Caco-2 (cell line): ENCODE results near the gene UMOD. TPM values are rescaled to one million over a fixed set of nuclear protein-coding genes. Genes with fewer than 3 reads are reported as not detected.

Source experiments
- Bru-seq: library from RNA; stranded (reverse); fragments of 400-500 nt; gene quantifications from one replicate; lab custom pipeline; 2021; lab: Mats Ljungman, UMichigan
- BruChase-seq, 2 experiments: library from RNA; stranded (reverse); fragments of 400-500 nt; gene quantifications; one replicate each; lab custom pipeline; 2021; lab: Mats Ljungman, UMichigan
- BruUV-seq: library from RNA; stranded (reverse); fragments of 400-500 nt; replicated peaks from 2 replicates; lab custom pipeline; 2021; lab: Mats Ljungman, UMichigan
- CTCF ChIA-PET: fragments of 300-600 bp; sonication (Branson Sonifier 250); formaldehyde crosslinking; loops from one replicate; lab custom pipeline; 2022; ENCODE audit warnings: antibody characterized with exemption; lab: Charles Lee
- POLR2A ChIA-PET: fragments of 300-600 bp; sonication (Branson Sonifier 250); formaldehyde crosslinking; loops from one replicate; lab custom pipeline; 2022; ENCODE audit warnings: antibody characterized with exemption; lab: Charles Lee
- DNase-seq, 2 experiments: peaks; one replicate each; pipeline versions ENCODE4 v3.0.0 to v3.0.0-alpha.2; 2020 to 2022
- H3K27me3 ChIP-seq: replicated peaks from 2 replicates; pipeline ENCODE4 v1.6.0; 2011; ENCODE audit warnings: low read length; ENCODE audit not compliant: control insufficient read depth, insufficient read depth
- H3K36me3 ChIP-seq: 2 replicates; pipeline ENCODE4 v1.5.1; 2011; ENCODE audit warnings: low read length; ENCODE audit not compliant: control insufficient read depth, insufficient read depth
- H3K4me1 ChIP-seq: fragments of 250-450 bp; sonication (Bioruptor Pico); 2 replicates; pipeline ENCODE4 v1.5.1; 2020; ENCODE audit warnings: mild to moderate bottlenecking
- H3K4me3 ChIP-seq: 2 replicates; pipeline ENCODE4 v1.5.1; 2011; ENCODE audit warnings: low read depth, mild to moderate bottlenecking, control low read depth, low read length
- H3K9me3 ChIP-seq: fragments of 250-450 bp; sonication (Bioruptor Pico); 2 replicates; pipeline ENCODE4 v1.5.1; 2020; ENCODE audit warnings: mild to moderate bottlenecking, moderate library complexity
- H3K27ac Mint-ChIP-seq: one replicate; pipeline ENCODE4 v1.8.0; 2022; ENCODE audit warnings: mixed read lengths; ENCODE audit not compliant: unreplicated experiment
- H3K27me3 Mint-ChIP-seq: one replicate; pipeline ENCODE4 v1.8.0; 2022; ENCODE audit warnings: mixed read lengths; ENCODE audit not compliant: insufficient read depth, unreplicated experiment
- H3K36me3 Mint-ChIP-seq: one replicate; pipeline ENCODE4 v1.8.0; 2022; ENCODE audit warnings: mild to moderate bottlenecking, mixed read lengths; ENCODE audit not compliant: insufficient read depth, unreplicated experiment
- H3K4me1 Mint-ChIP-seq: one replicate; pipeline ENCODE4 v1.8.0; 2022; ENCODE audit warnings: low read depth, mixed read lengths; ENCODE audit not compliant: unreplicated experiment
- H3K4me3 Mint-ChIP-seq: one replicate; pipeline ENCODE4 v1.8.0; 2022; ENCODE audit warnings: mild to moderate bottlenecking, moderate library complexity, mixed read lengths; ENCODE audit not compliant: unreplicated experiment
- H3K9me3 Mint-ChIP-seq: one replicate; pipeline ENCODE4 v1.8.0; 2022; ENCODE audit warnings: mixed read lengths; ENCODE audit not compliant: unreplicated experiment
- CTCF ChIP-seq, 2 experiments: fragments of 200-600 bp in 1 of 2; IDR thresholded peaks; 1 replicate in 1 of 2; 2 replicates in 1 of 2; pipeline versions ENCODE4 v1.5.1 to v1.8.0; 2011 to 2022; ENCODE audit warnings: antibody characterized with exemption in 1 of 2, control low read depth in 1 of 2, inconsistent platforms in 1 of 2, low read depth in 1 of 2, low read length in 1 of 2, mild to moderate bottlenecking in 1 of 2, moderate library complexity in 1 of 2; ENCODE audit not compliant: insufficient read depth in 1 of 2, severe bottlenecking in 1 of 2, unreplicated experiment in 1 of 2
- intact Hi-C: fragments of 100-400 bp; cut with micrococcal nuclease; formaldehyde crosslinking; loops from one replicate; pipeline ENCODE4 v1.10.0; 2022; ENCODE audit not compliant: unreplicated experiment
- long read RNA-seq: library from polyadenylated mRNA; stranded (forward); transcript quantifications from one replicate; pipeline ENCODE4 v2.0.0, GENCODE V29; 2022
- total RNA-seq: library from RNA; stranded (reverse); gene quantifications from 2 replicates; pipeline ENCODE4 v1.2.3, GENCODE V29; 2022

Gene UMOD
- total RNA-seq (not detected in 2 replicates), Bru-seq, nascent RNA (not detected), BruChase-seq, experiment 1, labeled RNA remaining after a 2-hour chase (not detected), BruChase-seq, experiment 2, labeled RNA remaining after a 6-hour chase (not detected)
- long read RNA-seq: 0 reads

- ChIA-PET POLR2A (no interaction called here), CTCF (no interaction called here)
- no peak within 1 kb of the TSS for H3K4me3 ChIP-seq
- Mint-ChIP-seq H3K4me1 (no peaks in the 10 kb centered on the region), H3K9me3 (peaks cover 9% of the 10 kb centered on the region), H3K27ac (no peak within 1 kb of the TSS), H3K27me3 (peaks cover 6% of the 10 kb centered on the region), H3K4me3 (no peak within 1 kb of the TSS), H3K36me3 (no peaks in the 10 kb centered on the region)
- intact Hi-C loops: no loop called here
- no peaks in the 10 kb centered on the region for H3K9me3 ChIP-seq
- no peaks in the 10 kb centered on the region for H3K36me3 ChIP-seq
- BruUV-seq: no TSS peak
- H3K4me1 ChIP-seq: no peaks in the 10 kb centered on the region
- H3K27me3 ChIP-seq: no peaks in the 10 kb centered on the region; the same call in 1 of the 2 replicates
- no peak for TF ChIP-seq CTCF (IDR thresholded peaks at IDR 0.05; ENCODE audit: insufficient read depth in 1 of 2, low read depth in 1 of 2, low read length in 1 of 2, severe bottlenecking in 1 of 2, unreplicated experiment in 1 of 2)
- DNase-seq: no peak
Observed at GRCh38 chr16:20352615-20353014, at the start of gene UMOD. UMOD (minus strand) TSS chr16:20352715; CDS start chr16:20350737, 1,978 bp downstream.

GRCh38 chr16:20401475-20402016, 49.0 kb upstream of the UMOD start:
- Mint-ChIP-seq H3K36me3 (no peaks in the 10 kb centered on the region), H3K4me1 (no peaks in the 10 kb centered on the region), H3K9me3 (no peaks in the 10 kb centered on the region), H3K27me3 (peaks cover 4% of the 10 kb centered on the region), H3K27ac (no peak overlapping the region), H3K4me3 (no peak overlapping the region)
- no peak for DNase-seq
- intact Hi-C loops: no loop called here
- Histone ChIP-seq H3K9me3 (no peaks in the 10 kb centered on the region), H3K4me1 (no peaks in the 10 kb centered on the region), H3K36me3 (no peaks in the 10 kb centered on the region), H3K27me3 (no peaks in the 10 kb centered on the region), H3K4me3 (no peak overlapping the region)
- POLR2A ChIA-PET: no interaction called here
- no peak for TF ChIP-seq CTCF (IDR thresholded peaks at IDR 0.05; ENCODE audit: insufficient read depth in 1 of 2, low read depth in 1 of 2, low read length in 1 of 2, severe bottlenecking in 1 of 2, unreplicated experiment in 1 of 2)
- no TSS peak for BruUV-seq
- CTCF ChIA-PET: no interaction called here

GRCh38 chr16:20401066-20401465, 48.6 kb upstream of the UMOD start:
- intact Hi-C loops: no loop called here
- Mint-ChIP-seq H3K27me3 (peaks cover 4% of the 10 kb centered on the region), H3K4me1 (no peaks in the 10 kb centered on the region), H3K4me3 (no peak overlapping the region), H3K9me3 (no peaks in the 10 kb centered on the region), H3K27ac (no peak overlapping the region), H3K36me3 (no peaks in the 10 kb centered on the region)
- CTCF ChIA-PET: no interaction called here
- POLR2A ChIA-PET: no interaction called here
- TF ChIP-seq CTCF (IDR thresholded peaks at IDR 0.05; ENCODE audit: insufficient read depth in 1 of 2, low read depth in 1 of 2, low read length in 1 of 2, severe bottlenecking in 1 of 2, unreplicated experiment in 1 of 2): no peak
- H3K4me1 ChIP-seq: no peaks in the 10 kb centered on the region
- no peak for DNase-seq
- no peaks in the 10 kb centered on the region for H3K27me3 ChIP-seq
- no peaks in the 10 kb centered on the region for H3K9me3 ChIP-seq
- BruUV-seq: no TSS peak
- H3K4me3 ChIP-seq: no peak overlapping the region
- no peaks in the 10 kb centered on the region for H3K36me3 ChIP-seq
